Thoracic aorta endothelial cell (primary cell): ENCODE results near the gene ZNF536. TPM values are rescaled to one million over a fixed set of nuclear protein-coding genes. Genes with fewer than 3 reads are reported as not detected.

Experiments used
- total RNA-seq: library from RNA; depleted of rRNA; stranded (reverse); fragments of >200 nt; gene quantifications from 2 replicates; pipeline ENCODE4 v1.2.3, GENCODE V29; 2012

Gene ZNF536
- total RNA-seq, result not detected in 2 replicates

DNA sequence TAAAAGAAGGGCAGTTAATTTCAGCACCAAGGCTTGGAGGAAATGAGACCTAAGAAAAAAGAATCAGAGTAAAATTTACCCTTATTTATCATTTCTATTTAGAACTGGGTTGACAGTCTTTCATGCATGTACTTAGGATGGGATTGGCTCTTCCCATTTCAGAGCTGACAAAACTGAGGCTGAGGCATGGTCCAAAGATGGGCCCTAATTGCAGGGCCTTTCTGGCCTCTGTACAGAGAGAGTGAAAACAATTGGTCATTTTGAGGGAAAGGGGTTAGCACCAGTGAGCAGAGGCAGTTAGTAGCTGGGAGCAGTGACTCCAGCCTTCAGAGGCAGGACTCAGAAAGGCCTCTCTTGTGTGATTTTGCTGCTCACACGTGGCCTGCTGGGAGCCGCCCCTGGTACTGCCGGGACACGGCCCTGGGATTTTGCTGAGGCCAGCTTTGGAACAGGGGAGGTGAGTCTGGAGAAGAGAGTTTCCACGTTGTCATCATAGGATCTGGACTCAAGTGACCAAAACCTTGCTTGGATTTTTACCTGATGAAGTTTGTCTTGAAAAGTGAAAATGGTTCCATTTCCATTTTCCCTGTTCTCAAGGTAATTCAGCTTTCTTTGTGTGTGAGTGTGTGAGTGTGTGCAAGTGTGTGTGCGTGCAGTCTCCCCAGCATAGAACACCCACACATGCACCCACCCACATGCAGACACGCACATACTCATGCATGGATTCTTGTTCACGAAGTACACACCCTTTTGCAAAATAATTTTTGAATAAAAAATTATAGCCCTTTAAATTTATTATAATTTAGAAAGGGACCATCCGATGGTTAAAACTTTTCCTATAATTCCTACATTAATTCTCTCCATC lies at the start of gene ZNF536:
Gene ZNF536 (plus strand): TSS at position 425 of the 865 bp plus-strand sequence. CDS start 71,179 bp downstream, outside the sequence.

